HG02588 (cell line): Measurements from ENCODE around the gene EOGT.

Experiments used
- ATAC-seq: cut with Tn5 transposase; IDR thresholded peaks from one replicate; pipeline ENCODE4 v1.9.1; 2021; ENCODE audit warnings: mild to moderate bottlenecking, moderate library complexity; ENCODE audit not compliant: unreplicated experiment

EOGT gene

GRCh38 chr3:69009559-69010410, 3.7 kb downstream of the EOGT start:
- ATAC-seq: no peak

- ATAC-seq: no peak
Observed at GRCh38 chr3:69008980-69009379, 4.5 kb downstream of the EOGT start.

GRCh38 chr3:69005791-69006482, 7.5 kb downstream of the EOGT start:
- ATAC-seq: no peak

GRCh38 chr3:69005071-69005790, 8.3 kb downstream of the EOGT start:
- no peak for ATAC-seq

GRCh38 chr3:69004138-69004537, 9.3 kb downstream of the EOGT start:
- no peak for ATAC-seq

GRCh38 chr3:68999605-69000004, 13.9 kb downstream of the EOGT start:
- no peak for ATAC-seq

GRCh38 chr3:68999158-68999557, 14.3 kb downstream of the EOGT start:
- no peak for ATAC-seq

GRCh38 chr3:68997887-68998286, 15.6 kb downstream of the EOGT start:
- ATAC-seq: no peak

GRCh38 chr3:68996356-68996995, 17.0 kb downstream of the EOGT start:
- no peak for ATAC-seq

- no peak for ATAC-seq
Observed at GRCh38 chr3:68988740-68989139, 24.7 kb downstream of the EOGT start.

GRCh38 chr3:68987322-68987721, 26.2 kb downstream of the EOGT start:
- no peak for ATAC-seq

- ATAC-seq: no peak
Observed at GRCh38 chr3:68986496-68987208, 26.8 kb downstream of the EOGT start.

GRCh38 chr3:68985146-68985790, 28.2 kb downstream of the EOGT start:
- ATAC-seq: no peak

- ATAC-seq: no peak
Observed at GRCh38 chr3:68984011-68984530, 29.4 kb downstream of the EOGT start.

GRCh38 chr3:68977486-68978167, 35.9 kb downstream of the EOGT start:
- ATAC-seq: no peak

GRCh38 chr3:68974711-68975110, 38.8 kb downstream of the EOGT start:
- ATAC-seq: no peak

GRCh38 chr3:68973639-68974038, 39.8 kb downstream of the EOGT start:
- no peak for ATAC-seq

GRCh38 chr3:68972358-68972979, 41.0 kb downstream of the EOGT start:
- ATAC-seq: peak; percentile 60

- no peak for ATAC-seq
Observed at GRCh38 chr3:68964694-68965093, 48.8 kb downstream of the EOGT start.
